ELF-1 (cell line): ENCODE measurements around the gene C6orf89.
A peak's percentile ranks its signal among the peaks of the same experiment; 100 is the strongest.
"Not testable (repeated sequence)": the region's sequence is repeated elsewhere in the genome, so short reads cannot be mapped to it uniquely, and the experiment has no call there.

Source experiments
- DNase-seq: peaks from one replicate; pipeline ENCODE4 v3.0.0-alpha.2; 2016; ENCODE audit warnings: low read depth, low spot score

The C6orf89 gene

GRCh38 chr6:36888115-36888643, 2.4 kb downstream of the C6orf89 start:
- no peak for DNase-seq

GRCh38 chr6:36888654-36889481, 3.1 kb downstream of the C6orf89 start:
- no peak for DNase-seq

GRCh38 chr6:36890112-36890663, 4.4 kb downstream of the C6orf89 start:
- DNase-seq, result no peak

- DNase-seq, result not testable (repeated sequence)
These were observed 5.4 kb downstream of the C6orf89 start for GRCh38 chr6:36891153-36891552.

GRCh38 chr6:36893976-36894932, 8.5 kb downstream of the C6orf89 start:
- DNase-seq, result no peak

- DNase-seq, result peak; percentile 5
These were observed 11.9 kb downstream of the C6orf89 start for GRCh38 chr6:36897609-36898008.

GRCh38 chr6:36904114-36904513, 18.4 kb downstream of the C6orf89 start:
- DNase-seq, result no peak

GRCh38 chr6:36904851-36905393, 19.2 kb downstream of the C6orf89 start:
- no peak for DNase-seq

- DNase-seq, result no peak
These were observed 21.0 kb downstream of the C6orf89 start for GRCh38 chr6:36906539-36907325.

GRCh38 chr6:36907781-36908180, 22.0 kb downstream of the C6orf89 start:
- DNase-seq, result no peak

GRCh38 chr6:36908747-36909146, 23.0 kb downstream of the C6orf89 start:
- DNase-seq, result peak; percentile 3

- DNase-seq, result no peak
These were observed 26.3 kb downstream of the C6orf89 start for GRCh38 chr6:36912030-36912454.

- no peak for DNase-seq
These were observed 26.8 kb downstream of the C6orf89 start for GRCh38 chr6:36912586-36912985.

GRCh38 chr6:36913082-36913481, 27.3 kb downstream of the C6orf89 start:
- DNase-seq, result no peak

GRCh38 chr6:36914227-36914794, 28.6 kb downstream of the C6orf89 start:
- peak; percentile 78 for DNase-seq

- no peak for DNase-seq
These were observed 29.8 kb downstream of the C6orf89 start for GRCh38 chr6:36915599-36915998.

GRCh38 chr6:36916126-36916525, 30.4 kb downstream of the C6orf89 start:
- no peak for DNase-seq

- DNase-seq, result no peak
These were observed 31.9 kb downstream of the C6orf89 start for GRCh38 chr6:36917541-36918193.

GRCh38 chr6:36920049-36920448, 34.3 kb downstream of the C6orf89 start:
- no peak for DNase-seq

GRCh38 chr6:36920546-36920945, 34.8 kb downstream of the C6orf89 start:
- no peak for DNase-seq
